Neural cell (in vitro differentiated cells): ENCODE results near the gene LSM4.

Source experiments
- EP300 ChIP-seq: fragments of 450-650 bp; conservative IDR thresholded peaks from 2 replicates; pipeline ENCODE4 v1.6.1; 2014; ENCODE audit warnings: antibody characterized with exemption, mild to moderate bottlenecking, moderate library complexity; ENCODE audit not compliant: poor library complexity, severe bottlenecking
- EZH2 ChIP-seq: fragments of 200-600, 300-800 bp; shearing (Covaris generic), sonication (generic); IDR thresholded peaks from 2 replicates; pipeline ENCODE4 v1.6.1; 2014; ENCODE audit warnings: antibody characterized with exemption, low read length, borderline replicate concordance, mild to moderate bottlenecking; ENCODE audit not compliant: insufficient read depth, poor library complexity, severe bottlenecking
- POLR2AphosphoS5 ChIP-seq: IDR thresholded peaks from 2 replicates; pipeline ENCODE4 v1.6.1; 2012
- SMC3 ChIP-seq: fragments of 450-650 bp; conservative IDR thresholded peaks from 2 replicates; pipeline ENCODE4 v1.6.1; 2014; ENCODE audit warnings: antibody characterized with exemption, mild to moderate bottlenecking, moderate library complexity; ENCODE audit not compliant: poor library complexity
- TAF1 ChIP-seq: IDR thresholded peaks from 2 replicates; pipeline ENCODE4 v1.6.1; 2012; ENCODE audit warnings: low read depth
- TF ChIP-seq, protein P1 (sequence below): fragments of 450-650 bp; IDR thresholded peaks from 2 replicates; pipeline ENCODE4 v1.5.1; 2014; ENCODE audit warnings: antibody characterized with exemption, mild to moderate bottlenecking, moderate library complexity; ENCODE audit not compliant: poor library complexity, severe bottlenecking

DNA sequence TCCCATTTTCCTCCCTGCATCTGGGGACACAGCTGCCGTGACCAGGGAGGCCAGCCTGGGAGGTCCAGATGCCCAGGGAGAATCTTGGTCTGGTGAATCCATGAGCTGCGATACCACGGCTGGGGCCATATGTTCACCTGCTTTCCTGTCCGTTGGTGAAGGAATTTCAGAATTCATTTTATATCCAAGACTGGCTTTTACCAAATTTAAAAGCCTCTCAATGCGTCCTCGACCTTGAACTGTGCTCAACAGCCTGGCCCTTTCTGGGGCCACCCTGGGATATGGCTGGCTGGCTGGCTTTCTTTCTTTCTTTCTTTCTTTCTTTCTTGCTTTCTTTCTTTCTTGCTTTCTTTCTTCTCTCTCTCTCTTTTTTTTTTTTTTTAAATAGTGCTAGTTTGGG lies 40.9 kb upstream of the LSM4 start:
- TF ChIP-seq POLR2AphosphoS5 (no peak), TAF1 (no peak), EZH2 (no peak), EP300 (no peak), SMC3 (no peak)
- TF ChIP-seq, protein P1, sequence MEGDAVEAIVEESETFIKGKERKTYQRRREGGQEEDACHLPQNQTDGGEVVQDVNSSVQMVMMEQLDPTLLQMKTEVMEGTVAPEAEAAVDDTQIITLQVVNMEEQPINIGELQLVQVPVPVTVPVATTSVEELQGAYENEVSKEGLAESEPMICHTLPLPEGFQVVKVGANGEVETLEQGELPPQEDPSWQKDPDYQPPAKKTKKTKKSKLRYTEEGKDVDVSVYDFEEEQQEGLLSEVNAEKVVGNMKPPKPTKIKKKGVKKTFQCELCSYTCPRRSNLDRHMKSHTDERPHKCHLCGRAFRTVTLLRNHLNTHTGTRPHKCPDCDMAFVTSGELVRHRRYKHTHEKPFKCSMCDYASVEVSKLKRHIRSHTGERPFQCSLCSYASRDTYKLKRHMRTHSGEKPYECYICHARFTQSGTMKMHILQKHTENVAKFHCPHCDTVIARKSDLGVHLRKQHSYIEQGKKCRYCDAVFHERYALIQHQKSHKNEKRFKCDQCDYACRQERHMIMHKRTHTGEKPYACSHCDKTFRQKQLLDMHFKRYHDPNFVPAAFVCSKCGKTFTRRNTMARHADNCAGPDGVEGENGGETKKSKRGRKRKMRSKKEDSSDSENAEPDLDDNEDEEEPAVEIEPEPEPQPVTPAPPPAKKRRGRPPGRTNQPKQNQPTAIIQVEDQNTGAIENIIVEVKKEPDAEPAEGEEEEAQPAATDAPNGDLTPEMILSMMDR: no peak
